HEK293 (cell line): Measurements from ENCODE around the gene RAB39A.

Experiments
- CTCF ChIP-seq: fragments of 450-650 bp; formaldehyde crosslinking; IDR thresholded peaks from 2 replicates; pipeline ENCODE4 v1.5.1; 2016; ENCODE audit warnings: missing biosample characterization, missing genetic modification characterization
- PATZ1 ChIP-seq: fragments of 450-650 bp; formaldehyde crosslinking; IDR thresholded peaks from 2 replicates; pipeline ENCODE4 v1.5.1; 2016; ENCODE audit warnings: missing biosample characterization, missing genetic modification characterization
- PRDM10 ChIP-seq: fragments of 450-650 bp; formaldehyde crosslinking; IDR thresholded peaks from 2 replicates; pipeline ENCODE4 v1.5.1; 2016; ENCODE audit warnings: missing biosample characterization, missing genetic modification characterization
- REST ChIP-seq: fragments of 450-650 bp; formaldehyde crosslinking; IDR thresholded peaks from 2 replicates; pipeline ENCODE4 v1.5.1; 2016; ENCODE audit warnings: missing biosample characterization, missing genetic modification characterization
- YY1 ChIP-seq: fragments of 450-650 bp; formaldehyde crosslinking; IDR thresholded peaks from 2 replicates; pipeline ENCODE4 v1.5.1; 2018; ENCODE audit warnings: missing biosample characterization, missing genetic modification characterization
- ZBTB26 ChIP-seq: fragments of 450-650 bp; formaldehyde crosslinking; optimal IDR thresholded peaks from 2 replicates; pipeline ENCODE3; 2016; ENCODE audit warnings: missing biosample characterization, mild to moderate bottlenecking, missing genetic modification characterization
- ZBTB6 ChIP-seq: fragments of 450-650 bp; formaldehyde crosslinking; IDR thresholded peaks from 2 replicates; pipeline ENCODE4 v1.5.1; 2017; ENCODE audit warnings: missing biosample characterization, missing genetic modification characterization
- ZNF24 ChIP-seq: fragments of 450-650 bp; formaldehyde crosslinking; IDR thresholded peaks from 2 replicates; pipeline ENCODE4 v1.5.1; 2016; ENCODE audit warnings: missing biosample characterization, missing genetic modification characterization
- ZNF521 ChIP-seq: fragments of 450-650 bp; formaldehyde crosslinking; IDR thresholded peaks from 2 replicates; pipeline ENCODE4 v1.5.1; 2017; ENCODE audit warnings: missing biosample characterization, mild to moderate bottlenecking, missing genetic modification characterization
- ZNF549 ChIP-seq: fragments of 450-650 bp; IDR thresholded peaks from 2 replicates; pipeline ENCODE4 v1.5.1; 2018; ENCODE audit warnings: missing biosample characterization, missing genetic modification characterization, mild to moderate bottlenecking, inconsistent platforms, moderate library complexity
- ZNF704 ChIP-seq: fragments of 450-650 bp; formaldehyde crosslinking; IDR thresholded peaks from 2 replicates; pipeline ENCODE4 v1.5.1; 2016; ENCODE audit warnings: missing biosample characterization, missing genetic modification characterization

GRCh38 chr11:107931206-107931605 lies 3.0 kb downstream of the RAB39A start:
- TF ChIP-seq ZNF24 (no peak), YY1 (tag by site-specific recombination) (no peak), ZBTB26 (no peak), ZNF521 (tag by site-specific recombination) (no peak), PATZ1 (tag by site-specific recombination) (no peak), ZBTB6 (no peak), CTCF (tag by site-specific recombination) (no peak), REST (tag by site-specific recombination) (no peak), ZNF704 (tag by site-specific recombination) (no peak), PRDM10 (tag by site-specific recombination) (no peak), ZNF549 (tag by site-specific recombination) (no peak)
